ENCODE results near the gene EXOSC2. TPM values are rescaled to one million over a fixed set of nuclear protein-coding genes. Genes with fewer than 3 reads are reported as not detected.

EXOSC2 gene
- total RNA-seq, 1 experiment from 2014 or later, result 41.0 TPM

GRCh38 chr9:130662970-130663257 is 30.7 kb upstream of the EXOSC2 start:
- ChIA-PET POLR2A (no interaction called here), CTCF (no interaction called here)
- DNase-seq (ENCODE audit: low read depth, low spot score) (no peak), ATAC-seq (no peak)
- Histone ChIP-seq H3K27ac (ENCODE audit: low read length) (no peak overlapping the region), H3K4me1 (ENCODE audit: control insufficient read depth, insufficient read depth, low read length) (no peaks in the 10 kb centered on the region), H3K27me3 (ENCODE audit: control insufficient read depth, insufficient read depth, low read length) (peaks cover 2% of the 10 kb centered on the region; the same call in 1 of the 2 replicates), H3K36me3 (ENCODE audit: control insufficient read depth, insufficient read depth, low read length) (no peaks in the 10 kb centered on the region), H3K9me3 (ENCODE audit: control insufficient read depth, insufficient read depth, low read depth, low read length) (no peaks in the 10 kb centered on the region), H3K4me3 (ENCODE audit: low read depth in 2 of 2, low read length in 2 of 2) (no peak overlapping the region)
- no TSS peak for BruUV-seq (replicated peaks)
- TF ChIP-seq CTCF (IDR thresholded peaks at IDR 0.05) (no peak), TCF7L2 (IDR thresholded peaks at IDR 0.05; ENCODE audit: low read depth, low read length) (no peak), REST (IDR thresholded peaks at IDR 0.05; ENCODE audit: insufficient read depth in 1 of 2, low read depth in 2 of 2, low read length in 1 of 2) (no peak), POLR2AphosphoS5 (IDR thresholded peaks at IDR 0.05; ENCODE audit: low read depth, low read length) (no peak), SIN3A (IDR thresholded peaks at IDR 0.05; ENCODE audit: borderline replicate concordance, insufficient read depth, low read depth, low read length) (no peak)
- in situ Hi-C loops (cut with HindIII; ENCODE audit: low pct_unique_long_range_greater_than_20kb, low sequenced_read_pairs), result no loop called here
- intact Hi-C loops (cut with micrococcal nuclease; ENCODE audit: unreplicated experiment), result no loop called here

- ATAC-seq, result peak; percentile 78
- intact Hi-C loops (cut with micrococcal nuclease; ENCODE audit: unreplicated experiment) (no loop called here), in situ Hi-C loops (cut with HindIII; ENCODE audit: low pct_unique_long_range_greater_than_20kb, low sequenced_read_pairs) (no loop called here)
- Histone ChIP-seq H3K27ac (ENCODE audit: low read length) (no peak overlapping the region), H3K36me3 (ENCODE audit: control insufficient read depth, insufficient read depth, low read length) (no peaks in the 10 kb centered on the region), H3K9me3 (ENCODE audit: control insufficient read depth, insufficient read depth, low read depth, low read length) (no peaks in the 10 kb centered on the region), H3K4me1 (ENCODE audit: control insufficient read depth, insufficient read depth, low read length) (no peaks in the 10 kb centered on the region), H3K4me3 (ENCODE audit: low read depth in 2 of 2, low read length in 2 of 2) (no peak overlapping the region), H3K27me3 (ENCODE audit: control insufficient read depth, insufficient read depth, low read length) (peaks cover 2% of the 10 kb centered on the region; the same call in 1 of the 2 replicates)
- no peak for DNase-seq (ENCODE audit: low read depth, low spot score)
- BruUV-seq (replicated peaks), result no TSS peak
- POLR2A ChIA-PET, result no interaction called here
- TF ChIP-seq POLR2AphosphoS5 (IDR thresholded peaks at IDR 0.05; ENCODE audit: low read depth, low read length) (no peak), SIN3A (IDR thresholded peaks at IDR 0.05; ENCODE audit: borderline replicate concordance, insufficient read depth, low read depth, low read length) (no peak), TCF7L2 (IDR thresholded peaks at IDR 0.05; ENCODE audit: low read depth, low read length) (no peak), REST (IDR thresholded peaks at IDR 0.05; ENCODE audit: insufficient read depth in 1 of 2, low read depth in 2 of 2, low read length in 1 of 2) (no peak), CTCF (IDR thresholded peaks at IDR 0.05) (no peak)
- CTCF ChIA-PET, result no interaction called here
Measured at GRCh38 chr9:130663258-130663976, 30.2 kb upstream of the EXOSC2 start.
